GM19240 (cell line): ENCODE results near the gene SUFU.
"Not testable (repeated sequence)": the region's sequence is repeated elsewhere in the genome, so short reads cannot be mapped to it uniquely, and the experiment has no call there.

Experiments
- DNase-seq: peaks from one replicate; pipeline ENCODE4 v3.0.0; 2011; ENCODE audit warnings: low spot score; ENCODE audit not compliant: insufficient read length

SUFU gene

DNA sequence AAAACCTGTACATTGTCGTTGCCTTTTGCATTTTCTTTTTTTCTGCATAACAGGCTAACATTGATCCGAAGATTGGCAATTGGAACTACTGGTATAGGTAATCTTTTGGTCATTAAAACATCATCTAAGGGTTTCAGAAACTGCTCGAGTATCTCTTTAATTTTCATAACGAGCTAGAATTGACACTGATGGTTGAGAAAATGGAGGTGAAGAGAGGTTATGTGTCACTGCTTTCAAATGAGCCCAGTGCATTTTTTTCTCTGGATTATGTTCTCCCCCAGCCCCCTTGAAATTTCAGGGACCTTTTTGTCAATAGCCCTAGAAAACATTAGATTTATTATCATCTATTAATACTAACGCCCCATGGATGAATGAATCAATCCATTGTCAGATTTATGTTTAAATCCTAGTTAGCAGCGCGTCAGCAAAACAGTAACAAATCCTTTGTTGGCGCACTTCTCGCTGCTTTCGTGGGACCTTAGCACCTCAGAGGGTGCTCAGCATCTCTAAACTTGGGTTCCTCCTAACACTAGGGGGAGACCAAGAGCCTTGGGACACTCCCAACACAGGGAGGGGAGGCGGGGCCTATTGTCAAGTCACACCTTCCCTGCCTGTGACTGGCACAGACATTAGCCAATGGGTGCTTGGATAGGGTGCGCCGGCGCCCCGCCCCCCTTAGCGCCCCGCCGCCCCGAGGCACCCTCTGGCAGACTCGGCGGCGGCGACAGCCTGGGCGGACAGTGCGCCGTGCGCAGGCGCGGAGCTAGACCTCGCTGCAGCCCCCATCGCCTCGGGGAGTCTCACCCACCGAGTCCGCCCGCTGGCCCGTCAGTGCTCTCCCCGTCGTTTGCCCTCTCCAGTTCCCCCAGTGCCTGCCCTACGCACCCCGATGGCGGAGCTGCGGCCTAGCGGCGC lies at the start of gene SUFU:
Gene SUFU, plus strand, starts transcription at position 709 of the 915 bp plus-strand sequence. Its CDS starts 181 bp downstream, at position 890.
- DNase-seq: peak; percentile 67

DNA sequence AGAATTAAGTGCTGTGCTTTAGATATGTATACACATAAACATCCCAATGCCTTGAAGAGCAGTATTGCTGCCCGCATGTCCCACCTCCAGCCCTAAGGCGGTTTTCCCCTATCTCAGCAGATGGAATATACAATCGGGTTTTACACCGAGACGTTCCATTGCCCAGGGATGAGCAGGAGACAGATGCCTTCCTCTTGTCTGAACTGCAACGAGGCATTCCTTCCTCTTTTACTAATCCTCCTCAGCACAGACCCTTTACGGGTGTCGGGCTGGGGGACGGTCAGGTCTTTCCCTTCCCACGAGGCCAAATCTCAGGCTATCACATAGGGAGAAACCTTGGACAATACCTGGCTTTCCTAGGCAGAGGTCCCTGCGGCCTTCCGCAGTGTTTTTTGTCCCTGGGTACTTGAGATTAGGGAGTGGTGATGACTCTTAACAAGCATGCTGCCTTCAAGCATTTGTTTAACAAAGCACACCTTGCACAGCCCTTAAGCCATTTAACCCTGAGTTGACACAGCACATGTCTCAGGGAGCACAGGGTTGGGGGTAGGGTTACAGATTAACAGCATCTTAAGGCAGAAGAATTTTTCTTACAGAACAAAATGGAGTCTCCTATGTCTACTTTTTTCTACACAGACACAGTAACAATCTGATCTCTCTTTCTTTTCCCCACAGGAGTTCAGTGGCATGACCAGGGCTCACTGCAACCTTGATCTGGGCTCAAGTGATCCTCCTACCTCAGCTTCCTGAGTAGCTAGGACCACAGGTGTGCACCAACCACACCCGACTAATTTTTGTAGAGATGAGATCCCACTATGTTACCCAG lies 48.9 kb upstream of the SUFU start:
- DNase-seq: not testable (repeated sequence)

DNA sequence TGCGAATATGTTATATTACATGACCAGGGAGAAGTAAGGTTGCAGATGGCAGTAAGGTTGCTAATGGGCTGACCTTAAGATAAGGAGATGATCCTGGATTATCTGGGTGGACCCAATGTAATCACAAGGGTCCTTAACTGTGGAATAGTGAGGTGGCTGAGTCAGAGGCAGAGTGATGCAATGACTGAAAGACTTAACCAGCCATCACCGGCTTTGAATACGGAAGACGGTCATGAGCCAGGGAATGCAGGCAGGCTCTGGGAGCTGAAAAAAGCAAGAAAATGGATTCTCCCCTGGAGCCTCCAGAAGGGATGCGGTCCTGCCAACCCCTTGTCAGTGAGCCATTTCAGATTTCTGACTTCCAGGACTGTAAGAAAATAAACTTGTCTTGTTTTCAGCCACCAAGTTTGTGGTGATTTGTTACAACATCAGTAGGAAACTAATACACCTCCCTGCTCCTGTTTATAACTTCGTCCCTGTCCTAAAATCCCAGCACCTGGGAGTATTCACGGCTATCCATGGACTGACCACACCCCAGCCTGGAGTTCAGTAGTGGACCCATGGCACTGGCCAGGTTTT lies 47.8 kb upstream of the SUFU start:
- DNase-seq: no peak

DNA sequence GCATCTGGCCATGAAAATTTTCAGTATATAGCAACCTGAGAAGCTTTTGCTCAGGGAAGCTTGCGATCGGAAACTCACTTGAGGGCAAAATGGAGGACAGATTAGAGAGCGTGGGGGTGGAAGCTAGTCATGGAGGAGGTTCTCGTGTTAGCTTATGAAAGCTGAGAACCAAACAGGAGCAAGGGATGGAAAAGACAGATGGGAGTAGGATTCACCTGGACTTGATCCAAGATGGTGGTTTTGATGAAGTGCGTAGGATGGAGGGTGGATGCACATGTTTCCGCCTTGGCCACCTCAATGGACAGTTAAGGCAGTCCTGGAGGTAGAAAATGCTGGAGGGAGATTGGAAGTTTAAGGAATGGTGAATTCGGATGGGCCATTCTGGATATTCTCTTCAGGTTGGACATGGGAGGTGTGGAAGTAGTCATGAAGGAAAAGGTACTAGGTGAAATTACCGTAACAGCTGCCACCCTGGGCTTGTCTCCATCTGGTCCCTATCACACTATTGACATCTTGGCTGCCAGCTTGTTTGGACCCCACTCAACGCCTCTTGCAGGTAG lies 46.1 kb upstream of the SUFU start:
- no peak for DNase-seq

DNA sequence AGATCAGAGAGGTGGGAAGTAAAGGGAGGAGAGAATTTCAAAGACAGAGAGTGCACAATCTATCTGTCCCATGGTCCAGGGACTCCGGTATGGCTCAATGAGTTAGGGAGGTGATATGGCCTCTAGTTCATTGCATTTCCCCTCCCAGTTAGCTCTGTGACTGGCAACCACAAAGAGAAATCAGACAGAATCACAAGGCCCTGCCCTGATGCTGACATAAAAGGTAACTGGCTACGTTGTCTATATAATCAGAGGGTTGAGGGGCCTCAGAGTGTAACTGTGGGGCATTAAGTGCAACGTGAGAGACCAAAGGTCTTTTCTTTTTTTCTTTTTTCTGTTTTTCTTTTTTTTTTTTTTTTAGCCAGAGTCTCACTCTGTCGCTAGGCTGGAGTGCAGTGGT lies 45.1 kb upstream of the SUFU start:
- DNase-seq: no peak

DNA sequence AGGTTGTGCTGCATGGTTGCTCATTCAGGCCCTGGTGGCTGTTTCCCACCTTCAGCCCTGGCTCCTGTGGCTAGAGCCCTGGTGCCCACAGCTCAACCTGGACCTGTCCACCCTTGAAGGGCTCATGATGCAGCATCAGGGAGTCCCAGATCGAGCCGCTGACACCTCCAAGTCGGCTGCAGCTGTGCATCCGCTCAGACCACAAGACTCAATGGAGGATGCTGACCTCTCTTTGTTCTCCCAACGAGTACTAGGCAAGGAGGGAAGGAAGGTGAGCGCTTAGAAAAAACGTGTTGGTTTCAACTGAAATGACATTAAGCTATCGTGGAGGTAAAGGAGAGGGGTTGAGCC lies 43.0 kb upstream of the SUFU start:
- DNase-seq: no peak

DNA sequence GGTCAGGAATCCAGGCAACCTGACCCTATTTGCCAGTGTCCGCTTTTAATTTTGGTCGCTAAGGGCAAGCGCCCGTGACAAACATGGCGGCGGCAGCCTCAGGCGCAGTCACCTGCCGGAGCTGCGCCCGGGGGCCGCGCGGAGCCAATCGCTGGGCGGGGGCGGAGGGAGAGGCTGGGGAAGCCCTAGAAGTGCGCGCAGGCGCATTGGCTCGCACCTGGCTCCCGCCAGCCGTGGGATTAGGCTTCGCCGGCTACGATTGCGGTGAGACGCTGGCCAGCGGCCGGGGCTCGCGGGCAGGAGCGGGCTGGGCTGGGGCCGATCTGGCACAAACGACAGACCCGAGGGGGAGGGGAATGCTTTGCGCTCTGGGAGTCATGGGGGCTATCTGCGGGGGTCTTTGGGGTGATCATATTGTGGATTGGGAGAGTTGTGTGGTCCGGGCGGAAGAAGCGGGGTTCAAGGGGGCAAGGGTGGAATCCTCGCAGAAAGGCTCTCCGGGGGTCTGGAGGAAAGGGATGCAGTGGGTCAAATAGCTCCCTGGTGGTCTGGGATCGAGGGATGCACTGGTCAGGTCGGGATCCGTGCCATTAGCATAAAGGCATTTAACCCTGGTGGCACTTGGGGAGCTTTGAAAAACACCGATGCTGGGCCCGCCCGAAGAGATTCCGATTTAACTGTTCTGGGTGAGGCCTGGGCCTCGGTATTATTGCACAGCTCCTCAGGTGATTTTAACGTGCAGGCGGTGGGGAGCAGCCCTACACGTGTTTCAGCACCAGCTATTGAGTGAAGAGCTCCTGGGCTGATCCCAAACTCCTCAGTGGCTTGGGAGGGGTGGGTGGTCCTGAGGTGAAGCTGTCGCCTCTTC lies 42.4 kb upstream of the SUFU start:
- peak; percentile 97 for DNase-seq

DNA sequence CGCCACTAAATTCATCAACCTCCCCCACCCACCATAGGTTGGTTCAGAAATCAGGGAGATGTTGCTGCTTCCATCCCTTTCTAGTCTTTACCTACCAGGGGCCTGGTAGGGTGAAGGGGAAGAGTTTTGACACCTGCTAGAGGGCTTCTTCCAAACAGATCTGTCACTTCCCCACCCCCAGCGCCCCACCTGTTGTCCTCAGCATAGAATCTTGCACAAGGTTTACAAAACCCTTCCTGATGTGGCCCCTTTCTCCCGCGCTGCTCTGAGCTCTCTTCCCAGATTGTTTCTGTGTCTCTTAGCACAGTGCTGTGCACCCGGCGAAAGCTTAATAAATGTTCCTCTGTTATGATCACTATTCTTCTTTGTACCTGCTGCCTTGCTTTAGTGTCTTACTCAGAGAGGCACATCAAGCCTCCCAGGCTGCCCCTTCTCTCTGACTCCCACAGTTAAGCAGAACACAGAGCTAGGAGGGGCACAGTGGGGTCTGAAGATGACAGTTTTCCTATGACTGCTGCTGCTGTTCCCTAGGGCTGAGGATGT lies 41.2 kb upstream of the SUFU start:
- no peak for DNase-seq

DNA sequence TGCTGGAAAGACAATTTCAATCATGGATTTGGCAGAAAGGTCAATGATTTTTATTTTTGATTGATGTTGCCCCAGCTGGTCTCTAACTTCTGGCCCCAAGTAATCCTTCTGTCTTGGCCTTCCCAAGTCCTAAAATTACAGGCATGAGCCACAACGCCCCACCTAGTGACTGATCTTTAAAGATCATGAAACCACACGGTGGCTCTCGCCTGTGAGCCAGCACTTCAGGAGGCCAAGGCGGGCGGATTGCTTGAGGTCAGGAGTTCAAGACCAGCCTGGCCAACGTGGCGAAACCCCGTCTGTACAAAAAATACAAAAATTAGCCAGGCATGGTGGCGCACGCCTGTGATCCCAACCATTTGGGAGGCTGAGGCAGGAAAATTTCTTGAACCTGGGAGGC lies 39.8 kb upstream of the SUFU start:
- DNase-seq: no peak

DNA sequence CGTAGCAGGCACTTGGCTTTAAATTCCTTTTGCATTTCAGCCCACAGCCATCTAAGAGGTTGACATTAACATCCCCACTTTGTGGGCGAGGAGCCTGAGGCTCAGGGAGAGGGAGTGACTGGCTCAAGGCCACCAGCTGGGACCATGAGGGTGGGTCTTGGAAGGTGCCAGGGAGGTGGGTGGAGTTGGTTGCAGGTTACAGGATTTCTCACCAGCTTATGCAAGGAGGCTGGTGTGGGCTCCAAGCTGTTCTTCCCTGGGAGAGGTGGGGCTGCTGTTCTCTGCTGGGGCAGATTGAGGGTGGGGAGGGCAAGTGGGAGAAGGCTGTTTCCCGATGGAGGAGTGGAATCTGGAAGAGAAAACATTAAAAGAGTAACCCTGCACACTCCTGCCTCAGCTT lies 38.3 kb upstream of the SUFU start:
- DNase-seq: no peak

DNA sequence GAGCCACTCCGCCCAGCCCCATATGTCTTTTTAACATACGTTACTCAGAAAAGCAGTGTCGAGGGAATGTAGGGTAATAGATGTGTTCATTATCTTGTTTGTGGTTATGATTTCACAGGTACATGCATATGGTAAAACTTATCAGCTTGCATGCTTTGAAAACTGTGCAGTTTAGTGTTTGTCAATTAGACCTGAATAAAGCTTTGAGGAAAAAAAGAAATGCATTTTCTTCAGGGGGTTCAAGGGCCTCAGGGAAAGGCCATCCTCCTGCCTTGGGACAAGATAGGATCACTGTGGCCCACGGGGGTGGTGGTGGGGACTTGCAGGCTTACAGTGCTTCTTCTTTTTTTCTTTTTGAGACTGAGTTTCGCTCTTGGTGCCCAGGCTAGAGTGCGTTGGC lies 36.5 kb upstream of the SUFU start:
- no peak for DNase-seq

DNA sequence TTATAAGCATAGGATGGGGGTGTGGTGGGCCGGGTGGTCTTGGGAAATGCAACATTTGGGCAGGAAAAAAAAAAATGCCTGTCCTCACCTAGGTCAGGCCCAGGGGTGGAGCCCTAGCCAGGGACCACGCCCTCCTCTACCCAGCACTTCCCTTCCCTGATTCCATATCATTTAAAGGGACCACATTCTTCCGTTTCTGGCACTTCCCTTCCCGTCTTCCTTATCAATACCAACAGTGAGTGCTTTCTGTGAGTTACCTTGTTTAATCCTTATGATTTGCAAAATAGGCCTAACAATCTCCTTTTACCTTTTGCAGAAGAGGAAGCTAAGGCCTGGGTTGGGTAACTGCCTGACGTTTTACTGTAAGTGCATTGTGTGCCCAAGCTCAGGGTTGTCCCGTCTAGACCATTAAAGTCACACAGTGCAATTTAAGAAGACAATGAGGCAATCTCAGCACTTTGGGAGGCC lies 35.8 kb upstream of the SUFU start:
- DNase-seq: no peak

DNA sequence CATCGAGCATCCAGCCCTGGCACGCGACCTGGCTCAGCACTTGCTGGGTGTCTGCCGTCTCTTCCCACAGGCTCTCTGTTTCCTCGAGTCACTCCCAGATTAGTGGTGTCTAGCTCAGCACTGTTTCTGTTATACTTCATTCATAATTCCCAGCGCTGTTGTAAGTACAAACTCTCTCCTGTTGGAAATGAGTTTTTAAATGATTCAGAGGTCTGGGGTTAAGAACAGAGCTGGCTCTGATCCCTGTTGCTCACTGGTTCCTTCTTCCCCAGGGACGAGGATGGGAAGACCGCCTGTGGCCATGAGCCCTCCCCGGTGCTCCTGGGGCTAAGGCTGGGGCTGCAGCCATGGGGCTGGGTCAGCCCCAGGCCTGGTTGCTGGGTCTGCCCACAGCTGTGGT lies 35.1 kb upstream of the SUFU start:
- DNase-seq: no peak

DNA sequence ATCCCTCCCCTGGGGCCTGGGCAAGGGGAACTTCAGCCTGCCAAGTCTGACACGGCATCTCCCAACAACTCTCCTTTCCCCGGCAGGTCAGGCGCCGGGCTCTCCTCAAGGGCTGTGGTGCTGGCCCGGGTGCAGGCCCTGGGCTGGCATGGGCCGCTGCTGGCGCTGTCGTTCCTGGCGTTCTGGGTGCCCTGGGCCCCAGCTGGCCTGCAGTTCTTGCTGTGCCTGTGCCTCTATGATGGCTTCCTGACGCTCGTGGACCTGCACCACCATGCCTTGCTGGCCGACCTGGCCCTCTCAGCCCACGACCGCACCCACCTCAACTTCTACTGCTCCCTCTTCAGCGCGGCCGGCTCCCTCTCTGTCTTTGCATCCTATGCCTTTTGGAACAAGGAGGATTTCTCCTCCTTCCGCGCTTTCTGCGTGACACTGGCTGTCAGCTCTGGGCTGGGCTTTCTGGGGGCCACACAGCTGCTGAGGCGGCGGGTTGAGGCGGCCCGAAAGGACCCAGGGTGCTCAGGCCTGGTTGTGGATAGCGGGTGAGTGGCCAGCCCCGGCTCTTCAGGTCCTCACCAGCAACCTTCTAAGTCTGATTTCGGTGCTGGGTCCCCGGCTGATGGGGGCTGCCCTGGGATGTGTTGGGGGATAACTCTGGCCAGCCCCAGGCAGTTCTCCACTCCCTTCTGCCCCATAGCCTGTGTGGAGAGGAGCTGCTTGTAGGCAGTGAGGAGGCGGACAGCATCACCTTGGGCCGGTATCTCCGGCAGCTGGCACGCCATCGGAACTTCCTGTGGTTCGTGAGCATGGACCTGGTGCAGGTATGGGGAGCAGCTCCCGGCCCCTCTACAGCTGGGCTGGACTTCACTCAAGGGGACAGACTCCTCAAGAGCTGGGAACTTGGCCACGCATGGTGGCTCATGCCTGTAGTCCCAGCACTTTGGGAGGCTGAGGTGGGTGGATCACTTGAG lies 32.9 kb upstream of the SUFU start:
- no peak for DNase-seq

DNA sequence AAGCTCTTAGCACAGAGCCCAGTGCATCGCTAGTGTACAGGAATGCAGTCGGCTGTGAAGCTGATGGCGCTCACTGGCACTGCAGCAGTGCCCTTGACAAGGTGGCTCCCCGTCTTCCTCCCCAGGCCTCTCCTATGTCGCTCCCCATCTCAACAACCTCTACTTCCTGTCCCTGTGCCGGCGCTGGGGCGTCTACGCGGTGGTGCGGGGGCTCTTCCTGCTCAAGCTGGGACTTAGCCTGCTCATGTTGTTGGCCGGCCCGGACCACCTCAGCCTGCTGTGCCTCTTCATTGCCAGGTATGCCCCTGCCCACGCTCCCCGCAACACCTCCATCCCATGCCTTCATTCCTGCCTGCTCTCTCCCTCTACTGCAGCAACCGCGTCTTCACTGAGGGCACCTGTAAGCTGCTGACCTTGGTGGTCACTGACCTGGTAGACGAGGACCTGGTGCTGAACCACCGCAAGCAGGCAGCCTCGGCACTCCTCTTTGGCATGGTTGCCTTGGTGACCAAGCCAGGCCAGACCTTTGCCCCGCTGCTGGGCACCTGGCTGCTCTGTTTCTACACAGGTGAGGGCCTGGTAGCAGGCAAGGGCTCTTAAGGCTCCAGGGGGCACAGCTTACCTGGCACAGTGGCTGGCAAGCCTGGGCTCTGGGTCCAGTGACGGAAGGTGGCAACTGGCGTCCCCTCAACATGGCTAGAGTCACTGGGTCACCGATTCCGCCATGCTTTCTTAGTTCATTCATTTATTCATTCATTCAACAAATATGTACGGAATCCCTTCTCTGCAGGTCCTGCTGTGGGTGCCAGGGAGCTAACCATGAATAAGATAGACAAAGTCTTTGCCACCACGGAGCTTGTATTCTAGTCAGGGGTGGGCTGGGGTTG lies 30.1 kb upstream of the SUFU start:
- no peak for DNase-seq

DNA sequence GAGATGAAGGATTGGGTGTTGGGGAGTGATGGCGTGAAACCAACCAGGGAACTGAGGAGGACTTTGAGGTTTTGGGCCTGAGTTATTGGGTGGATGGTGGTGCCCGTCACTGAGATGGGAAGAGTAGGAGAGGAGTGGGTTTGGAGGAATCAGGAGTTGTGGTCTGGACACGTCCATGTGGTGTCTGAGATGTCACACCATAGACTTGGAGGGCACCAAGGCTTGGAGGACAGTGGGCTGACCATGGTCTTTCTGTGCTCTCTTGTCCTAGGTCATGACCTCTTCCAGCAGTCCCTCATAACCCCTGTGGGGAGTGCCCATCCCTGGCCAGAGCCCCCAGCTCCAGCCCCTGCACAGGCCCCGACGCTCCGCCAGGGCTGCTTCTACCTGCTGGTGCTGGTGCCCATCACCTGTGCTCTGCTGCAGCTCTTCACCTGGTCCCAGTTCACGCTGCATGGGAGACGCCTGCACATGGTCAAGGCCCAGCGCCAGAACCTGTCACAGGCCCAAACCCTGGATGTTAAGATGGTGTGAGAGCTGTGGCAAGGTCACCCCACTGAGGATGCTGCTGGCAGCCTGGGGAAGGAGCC lies 28.2 kb upstream of the SUFU start:
- DNase-seq: no peak

DNA sequence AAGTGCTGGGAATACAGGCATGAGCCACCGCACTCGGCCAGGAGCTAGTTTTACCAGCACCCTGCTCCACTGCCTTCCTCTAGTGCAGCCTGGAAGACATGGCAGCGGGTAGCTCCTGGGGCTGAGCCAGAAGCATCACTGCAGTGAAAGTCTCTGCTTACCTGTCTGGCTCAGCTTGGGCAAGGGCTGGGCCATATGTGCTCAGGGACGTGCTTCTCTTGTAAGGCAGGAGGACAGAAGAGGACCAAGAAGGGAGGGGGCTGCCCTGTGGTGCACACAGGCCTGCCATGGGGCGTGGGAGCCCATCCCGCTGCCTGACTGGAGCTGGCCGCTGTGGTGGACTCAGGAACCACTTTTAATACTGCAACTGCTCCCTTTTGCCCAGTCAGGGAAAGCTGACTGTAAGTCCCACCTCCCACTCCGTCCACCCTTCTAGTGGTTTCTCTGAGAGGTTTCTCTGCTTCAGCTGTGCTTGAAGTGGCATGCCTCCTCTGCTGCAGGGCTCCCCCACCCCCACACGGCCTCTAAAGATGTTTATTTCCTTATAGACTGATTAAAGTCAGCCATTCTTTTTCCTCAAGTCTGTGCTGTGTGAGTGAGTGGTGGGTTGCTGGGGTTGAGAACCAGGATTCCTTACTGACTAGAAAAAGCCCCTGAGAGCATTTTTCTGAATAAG lies 27.2 kb upstream of the SUFU start:
- DNase-seq: no peak
